NCI-H69 (cell line): Measurements from ENCODE around the gene KCP.

ENCODE experiments used
- DNase-seq: peaks from one replicate; lab custom pipeline; 2025; lab: John Stamatoyannopoulos, UW

Gene KCP

DNA sequence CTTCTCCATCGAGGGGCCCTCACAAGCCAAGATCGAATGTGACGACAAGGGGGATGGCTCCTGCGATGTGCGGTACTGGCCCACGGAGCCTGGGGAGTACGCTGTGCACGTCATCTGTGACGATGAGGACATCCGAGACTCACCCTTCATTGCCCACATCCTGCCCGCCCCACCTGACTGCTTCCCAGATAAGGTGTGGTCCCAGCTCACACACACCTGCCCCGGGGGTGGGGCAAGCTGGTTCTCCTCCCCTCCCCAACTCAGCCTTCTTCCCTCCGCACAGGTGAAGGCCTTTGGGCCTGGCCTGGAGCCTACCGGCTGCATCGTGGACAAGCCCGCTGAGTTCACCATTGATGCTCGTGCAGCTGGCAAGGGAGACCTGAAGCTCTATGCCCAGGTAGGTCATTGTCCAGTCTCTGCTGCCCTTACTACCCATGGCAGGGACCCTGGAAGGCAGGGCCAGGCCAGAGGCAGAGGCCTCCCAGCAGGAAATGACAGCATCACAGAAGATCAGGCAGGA lies 69.3 kb downstream of the KCP start:
- peak; percentile 22 for DNase-seq

DNA sequence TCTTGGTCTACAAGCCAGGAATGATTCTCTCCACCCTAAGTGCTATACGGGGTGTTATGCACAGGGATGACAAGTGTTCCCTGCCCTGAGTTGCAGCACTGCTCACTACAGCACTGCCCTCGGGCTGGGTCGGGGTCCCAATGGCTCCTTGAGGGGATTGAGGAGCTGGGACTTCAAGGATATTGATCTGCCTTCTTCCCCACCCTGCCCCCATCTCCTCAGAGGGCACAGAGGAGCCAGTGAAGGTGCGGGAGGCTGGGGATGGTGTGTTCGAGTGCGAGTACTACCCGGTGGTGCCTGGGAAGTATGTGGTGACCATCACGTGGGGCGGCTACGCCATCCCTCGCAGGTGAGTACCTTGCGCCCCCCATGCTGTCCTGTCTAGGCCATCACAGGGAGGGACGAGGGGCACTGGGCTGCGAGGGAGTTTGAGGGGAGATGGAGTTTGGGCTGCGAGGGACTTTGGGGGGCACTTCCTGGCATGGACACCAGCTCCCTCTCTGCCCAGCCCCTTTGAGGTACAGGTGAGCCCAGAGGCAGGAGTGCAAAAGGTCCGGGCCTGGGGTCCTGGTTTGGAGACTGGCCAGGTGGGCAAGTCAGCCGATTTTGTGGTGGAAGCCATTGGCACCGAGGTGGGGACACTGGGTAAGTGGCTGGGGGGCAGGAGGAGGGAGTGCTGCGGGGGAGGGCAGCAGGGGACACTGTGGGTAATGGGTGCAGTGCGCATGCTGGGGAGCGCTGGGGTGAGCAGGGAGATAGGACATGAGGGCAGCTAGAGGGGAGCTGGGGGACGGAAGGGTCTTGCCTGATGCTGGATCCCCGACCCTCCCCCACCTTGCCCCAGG lies 70.0 kb downstream of the KCP start:
- DNase-seq: no peak

GRCh38 chr7:128839751-128840177 lies 70.7 kb downstream of the KCP start:
- DNase-seq: no peak

DNA sequence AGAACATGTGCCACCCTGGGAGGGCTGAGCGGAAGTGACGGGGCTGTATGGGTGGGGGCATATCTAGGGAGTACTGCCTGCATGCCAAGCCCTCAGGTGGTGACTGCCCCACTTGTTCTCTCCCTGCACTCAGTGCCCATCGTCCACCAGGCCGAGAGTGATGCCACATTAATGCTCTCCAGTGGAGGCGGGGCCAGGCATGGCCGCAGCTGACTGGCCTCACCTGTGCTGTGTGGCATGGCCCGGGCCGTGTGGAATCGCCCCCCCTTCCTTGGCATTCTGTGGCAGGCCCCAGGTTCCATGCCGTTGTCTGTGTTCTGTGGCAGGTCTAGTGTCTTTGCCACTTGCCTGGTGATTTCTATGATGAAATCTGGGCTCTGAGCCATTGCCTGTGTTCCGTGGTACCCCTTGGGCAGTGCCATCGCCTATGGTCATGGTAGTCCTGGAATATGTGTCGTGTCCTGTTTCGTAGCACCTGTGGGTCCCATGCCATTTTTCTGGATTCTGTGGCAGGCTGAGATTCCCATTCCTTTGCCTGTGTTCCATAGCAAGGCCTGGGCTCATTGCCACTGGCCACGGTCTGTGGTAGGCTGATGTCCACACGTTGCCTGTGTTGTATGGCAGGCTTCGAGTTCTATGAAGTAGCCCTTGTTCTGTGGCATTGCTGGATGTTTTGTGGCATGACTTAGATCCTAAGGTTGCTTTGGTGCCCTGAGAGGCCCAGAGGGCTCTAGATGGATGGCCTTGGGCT lies 71.4 kb downstream of the KCP start:
- no peak for DNase-seq

GRCh38 chr7:128838109-128838779 lies 72.3 kb downstream of the KCP start:
- no peak for DNase-seq

GRCh38 chr7:128837521-128837921 lies 73.0 kb downstream of the KCP start:
- no peak for DNase-seq

GRCh38 chr7:128836729-128837348 lies 73.7 kb downstream of the KCP start:
- no peak for DNase-seq

GRCh38 chr7:128835790-128836641 lies 74.5 kb downstream of the KCP start:
- DNase-seq: no peak

DNA sequence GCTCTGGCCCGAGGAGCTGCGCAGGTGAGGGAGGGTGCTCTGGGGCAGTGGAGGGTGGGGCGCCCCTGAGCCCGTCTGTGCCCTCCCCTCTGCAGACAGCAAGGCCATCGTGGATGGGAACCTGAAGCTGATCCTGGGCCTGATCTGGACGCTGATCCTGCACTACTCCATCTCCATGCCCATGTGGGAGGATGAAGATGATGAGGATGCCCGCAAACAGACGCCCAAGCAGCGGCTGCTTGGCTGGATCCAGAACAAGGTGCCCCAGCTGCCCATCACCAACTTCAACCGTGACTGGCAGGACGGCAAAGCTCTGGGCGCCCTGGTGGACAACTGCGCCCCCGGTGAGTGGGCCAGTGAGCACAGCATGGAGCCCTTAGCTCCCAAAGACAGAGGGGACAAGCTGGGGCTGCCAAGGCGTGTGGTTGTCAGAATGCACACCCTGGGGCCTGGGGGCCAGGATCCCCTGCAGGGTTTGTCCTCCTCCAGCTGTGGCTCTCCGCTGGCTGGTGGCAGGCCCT lies 75.2 kb downstream of the KCP start:
- no peak for DNase-seq

DNA sequence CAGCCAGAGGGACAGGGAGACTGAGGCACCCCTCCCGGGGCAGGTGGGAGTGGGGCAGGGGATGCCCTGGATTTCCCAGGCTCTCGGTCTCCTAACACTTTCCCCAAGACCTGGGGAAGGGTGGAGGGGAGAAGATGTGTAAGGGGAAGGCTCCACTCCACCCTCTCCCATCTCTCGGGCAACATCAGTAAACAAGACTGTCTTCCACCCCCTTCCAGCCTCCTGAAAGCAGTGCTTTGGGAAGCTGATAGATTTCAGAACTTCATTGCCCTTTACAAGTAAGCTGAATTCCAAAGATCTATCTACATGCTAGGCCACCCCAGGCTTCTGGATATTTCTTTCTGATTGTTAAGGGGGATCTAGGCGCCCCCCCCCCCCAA lies 76.6 kb downstream of the KCP start:
- DNase-seq: no peak

GRCh38 chr7:128833148-128833945 lies 77.2 kb downstream of the KCP start:
- peak; percentile 96 for DNase-seq

DNA sequence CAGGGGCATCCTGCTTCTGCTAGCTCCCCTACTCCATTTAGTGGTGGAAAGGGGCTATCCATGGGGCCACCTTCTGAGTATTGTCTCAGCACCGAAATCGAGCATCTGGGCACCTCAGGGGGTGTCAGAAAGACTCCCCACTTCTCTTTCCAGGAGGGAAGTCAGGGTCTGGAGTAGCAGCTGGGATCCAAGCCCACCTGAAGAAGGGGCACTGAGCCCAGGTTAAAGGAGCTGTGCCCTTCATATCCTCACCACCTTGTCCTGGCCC lies 77.7 kb downstream of the KCP start:
- DNase-seq: no peak

DNA sequence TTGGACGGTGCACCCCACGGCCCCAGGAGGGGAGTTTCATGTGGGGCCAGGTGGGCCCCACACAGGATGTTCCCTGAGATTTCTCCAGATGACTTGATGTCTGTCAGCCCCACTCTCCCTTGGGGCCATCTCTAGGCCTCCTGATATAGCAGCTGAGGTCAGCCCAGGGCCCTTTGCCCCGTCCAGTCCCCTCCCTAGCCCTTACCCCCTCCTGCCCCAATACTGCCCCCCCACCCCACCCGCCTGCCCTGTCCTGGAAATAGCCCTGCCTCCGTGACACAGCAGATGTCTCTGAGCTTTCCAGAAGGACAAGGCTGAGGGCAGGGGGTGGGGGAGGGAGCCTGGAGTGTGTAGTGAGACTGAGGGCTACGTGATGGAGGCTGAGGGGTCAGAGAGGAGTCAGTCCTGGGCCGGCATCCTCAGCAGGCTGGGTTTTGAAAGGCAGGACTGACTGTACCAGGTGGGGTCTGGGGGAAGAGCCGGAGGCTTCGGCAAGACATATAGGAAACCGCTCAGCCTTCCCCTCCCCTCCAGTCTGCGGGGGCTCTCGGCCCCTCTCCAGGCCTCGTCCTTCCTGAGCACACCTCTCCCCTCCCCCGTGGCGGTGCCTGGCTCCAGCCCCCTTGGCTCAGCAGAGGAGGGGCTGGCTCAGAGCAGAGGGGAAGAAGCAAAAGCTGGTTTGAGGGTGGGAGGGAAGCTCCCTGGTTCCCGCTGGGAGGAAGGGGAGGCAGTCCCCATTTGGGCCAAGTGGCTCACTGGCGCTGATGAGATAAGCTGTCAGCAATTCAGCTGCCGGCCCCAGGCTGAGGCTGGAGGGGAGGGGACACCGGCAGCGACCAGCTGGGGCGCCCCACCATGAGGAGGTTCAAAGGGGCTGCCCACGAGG lies 78.3 kb downstream of the KCP start:
- DNase-seq: peak; percentile 89

DNA sequence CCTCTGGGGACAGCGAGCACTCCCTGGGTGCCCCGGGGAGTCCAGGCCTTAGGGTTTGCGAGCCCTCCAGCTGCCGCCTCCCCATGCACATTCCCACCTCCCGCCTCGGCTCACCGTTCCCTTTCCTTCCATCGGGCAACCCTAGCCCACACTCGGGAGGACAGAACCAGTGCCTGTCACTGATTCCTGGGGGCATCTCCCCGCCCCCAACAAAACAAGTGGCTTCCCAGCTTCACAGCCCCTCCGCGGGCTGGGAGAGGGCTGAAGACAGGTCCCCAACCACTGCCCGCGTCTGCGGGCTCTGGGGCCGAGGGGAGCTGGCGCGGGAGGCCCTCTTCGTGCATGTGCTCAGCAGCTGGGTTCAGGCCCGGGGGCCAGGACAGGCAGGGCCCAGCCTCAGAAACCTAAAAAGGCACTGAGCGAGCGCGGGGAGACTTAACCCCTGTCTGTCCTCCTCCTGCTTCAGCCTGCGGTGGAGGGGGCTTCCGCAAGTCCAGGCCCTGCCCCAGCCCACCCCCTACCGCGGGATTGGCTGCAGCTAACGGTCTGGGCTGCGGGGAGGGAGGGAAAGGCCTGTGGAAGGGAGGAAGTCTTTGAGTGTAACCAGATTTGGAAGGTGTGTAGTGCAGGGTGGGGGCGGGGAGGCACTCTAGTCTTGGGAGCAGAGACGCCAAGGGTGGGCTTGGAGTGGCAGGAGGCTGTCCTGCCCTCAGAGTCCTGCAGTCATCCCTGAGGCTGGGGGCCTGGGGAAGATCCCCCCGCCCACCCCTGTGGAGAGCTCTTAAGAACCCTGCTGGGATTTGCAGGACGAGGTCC lies 79.1 kb downstream of the KCP start:
- DNase-seq: peak; percentile 62

DNA sequence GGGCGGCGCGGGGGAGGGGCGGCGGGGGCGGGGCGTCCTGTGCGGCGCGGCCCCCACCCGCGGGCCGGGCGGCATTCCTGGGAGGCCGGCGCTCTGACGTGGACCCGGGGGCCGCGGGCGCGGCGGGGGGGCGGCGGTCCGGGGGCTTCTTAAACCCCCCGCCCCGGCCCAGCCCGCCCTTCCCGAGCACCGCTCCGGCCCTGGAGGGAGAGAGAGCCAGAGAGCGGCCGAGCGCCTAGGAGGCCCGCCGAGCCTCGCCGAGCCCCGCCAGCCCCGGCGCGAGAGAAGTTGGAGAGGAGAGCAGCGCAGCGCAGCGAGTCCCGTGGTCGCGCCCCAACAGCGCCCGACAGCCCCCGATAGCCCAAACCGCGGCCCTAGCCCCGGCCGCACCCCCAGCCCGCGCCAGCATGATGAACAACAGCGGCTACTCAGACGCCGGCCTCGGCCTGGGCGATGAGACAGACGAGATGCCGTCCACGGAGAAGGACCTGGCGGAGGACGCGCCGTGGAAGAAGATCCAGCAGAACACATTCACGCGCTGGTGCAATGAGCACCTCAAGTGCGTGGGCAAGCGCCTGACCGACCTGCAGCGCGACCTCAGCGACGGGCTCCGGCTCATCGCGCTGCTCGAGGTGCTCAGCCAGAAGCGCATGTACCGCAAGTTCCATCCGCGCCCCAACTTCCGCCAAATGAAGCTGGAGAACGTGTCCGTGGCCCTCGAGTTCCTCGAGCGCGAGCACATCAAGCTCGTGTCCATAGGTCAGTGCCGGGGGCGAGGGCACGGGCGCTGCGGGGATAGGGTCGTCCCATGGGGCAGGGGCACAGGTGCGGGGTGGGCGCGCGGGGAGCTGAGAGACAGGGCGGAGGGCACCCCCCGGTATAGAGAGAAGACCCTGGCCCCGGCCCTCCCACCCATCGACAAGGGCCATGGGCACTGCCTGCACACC lies 80.0 kb downstream of the KCP start, which contains the start of gene FLNC:
FLNC (plus strand) TSS at position 176 of the 947 bp plus-strand sequence; CDS start at position 408, 232 bp downstream.
- DNase-seq: peak; percentile 58

DNA sequence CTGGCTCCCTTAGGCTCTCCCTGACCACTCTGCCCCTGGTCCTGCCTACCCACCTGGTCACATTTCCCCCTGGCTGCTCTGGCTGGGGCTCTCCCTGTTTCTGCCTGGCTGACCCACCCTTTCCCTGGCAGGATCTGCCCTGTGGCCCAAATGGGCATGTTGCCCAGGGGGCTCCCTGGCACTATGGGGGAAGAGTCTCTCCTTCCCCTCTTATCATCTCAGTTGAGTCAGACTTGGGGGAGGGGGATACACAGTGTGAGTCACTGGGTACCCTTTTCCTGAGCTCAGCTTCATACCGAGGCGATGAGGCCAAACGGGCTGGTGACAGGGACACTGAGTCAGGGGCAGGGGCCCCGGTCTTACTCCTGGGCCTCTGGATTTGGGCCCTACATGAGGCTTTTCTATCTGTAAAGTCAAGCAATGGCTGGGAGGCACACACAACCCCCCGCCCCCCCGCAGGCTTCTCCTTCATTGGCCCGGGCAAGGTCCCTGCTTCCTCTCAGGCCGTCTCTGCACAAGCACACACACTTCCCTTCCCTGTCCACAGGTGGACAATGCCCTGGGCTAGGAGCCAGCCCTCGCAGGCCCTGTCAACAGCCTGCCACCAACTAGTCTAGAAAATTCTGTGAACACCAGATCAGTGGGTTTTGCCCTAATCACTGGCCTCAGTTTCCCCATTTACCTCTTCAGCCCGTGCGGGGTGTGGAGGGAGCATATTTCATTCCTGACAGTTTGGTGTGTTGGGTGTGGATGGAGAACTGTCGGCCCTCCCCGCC lies 80.9 kb downstream of the KCP start:
- DNase-seq: peak; percentile 35
